GM19025 (cell line): ENCODE measurements around the gene CREG2.

Experiments used
- ATAC-seq: cut with Tn5 transposase; IDR thresholded peaks from one replicate; pipeline ENCODE4 v1.9.1; 2021; ENCODE audit warnings: mild to moderate bottlenecking, low read depth, moderate library complexity; ENCODE audit not compliant: unreplicated experiment

Gene CREG2

DNA sequence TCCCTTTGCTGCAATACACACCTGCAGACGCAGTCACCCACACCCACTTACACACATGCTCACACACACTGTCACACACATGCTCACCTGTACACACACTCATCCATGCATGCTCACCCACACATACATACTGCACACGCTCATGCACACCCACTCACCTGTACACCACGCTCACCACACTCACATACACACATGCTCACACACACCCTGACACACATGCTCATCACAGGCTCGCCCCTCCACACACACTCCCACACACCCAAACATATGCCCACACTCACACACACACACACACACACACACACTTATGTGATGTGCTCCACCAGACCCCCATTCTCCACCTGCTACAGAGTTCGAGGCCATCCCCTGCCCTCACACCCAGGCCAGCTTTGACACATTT is 22.8 kb upstream of the CREG2 start:
- ATAC-seq: no peak

DNA sequence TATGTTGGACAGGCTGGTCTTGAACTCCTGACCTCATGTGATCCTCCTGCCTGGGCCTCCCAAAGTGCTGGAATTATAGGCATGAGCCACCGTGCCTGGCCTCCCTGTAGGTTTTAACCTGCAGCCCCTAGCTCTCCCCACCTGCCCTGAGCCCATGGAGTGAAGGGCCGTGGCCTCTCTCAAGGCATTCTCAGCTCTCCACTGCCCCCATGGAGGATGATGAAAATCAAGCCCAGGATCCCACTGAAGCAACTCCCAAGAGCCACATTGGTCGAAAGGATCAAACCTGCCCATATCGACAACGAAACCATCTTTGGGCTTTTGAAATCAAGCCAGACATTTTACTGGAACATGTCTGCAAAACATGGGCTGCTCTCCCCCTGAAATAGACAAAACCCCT is 22.4 kb upstream of the CREG2 start:
- no peak for ATAC-seq

DNA sequence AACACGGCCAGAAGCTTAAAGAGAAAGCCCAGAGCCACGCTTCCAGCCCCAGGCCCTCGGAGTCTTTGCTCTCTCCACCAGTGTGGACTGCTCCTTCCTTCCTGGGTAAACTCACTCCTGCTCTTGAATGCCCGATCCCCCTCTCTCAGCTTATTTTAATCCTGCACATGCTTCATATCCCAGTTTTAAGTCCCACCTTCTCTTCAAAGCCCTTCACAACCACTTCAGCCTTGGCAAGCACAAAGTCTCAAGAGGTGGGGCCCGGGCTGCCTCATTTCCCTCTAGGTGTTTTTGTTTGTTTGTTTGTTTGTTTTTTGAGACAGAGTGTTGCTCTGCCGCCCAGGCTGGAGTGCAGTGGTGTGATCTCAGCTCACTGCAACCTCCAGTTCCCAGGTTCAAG is 21.6 kb upstream of the CREG2 start:
- ATAC-seq: no peak

DNA sequence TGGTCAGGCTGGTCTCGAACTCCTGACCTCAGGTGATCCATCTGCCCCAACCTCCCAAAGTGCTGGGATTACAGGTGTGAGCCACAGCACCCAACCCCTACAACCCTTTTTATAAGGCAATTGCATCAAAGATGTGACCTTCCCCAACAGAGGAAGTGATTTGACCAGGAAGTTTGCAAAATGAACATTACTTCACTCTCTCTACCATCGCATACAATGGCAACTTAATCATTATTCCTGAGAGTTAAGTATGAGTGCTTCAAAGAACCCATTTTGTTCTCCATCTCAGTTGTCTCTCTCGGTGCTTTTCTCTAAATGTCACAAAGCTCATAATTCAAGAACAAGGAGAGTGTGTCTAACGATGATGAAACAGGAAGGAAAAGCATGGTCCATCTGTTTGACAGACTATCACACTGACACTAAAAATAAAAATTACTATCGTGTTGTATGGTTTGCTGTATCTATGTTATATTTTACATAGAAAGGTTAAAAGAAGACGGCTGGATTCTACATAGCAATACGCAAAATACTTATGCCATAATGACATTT is 18.1 kb upstream of the CREG2 start:
- ATAC-seq: no peak

DNA sequence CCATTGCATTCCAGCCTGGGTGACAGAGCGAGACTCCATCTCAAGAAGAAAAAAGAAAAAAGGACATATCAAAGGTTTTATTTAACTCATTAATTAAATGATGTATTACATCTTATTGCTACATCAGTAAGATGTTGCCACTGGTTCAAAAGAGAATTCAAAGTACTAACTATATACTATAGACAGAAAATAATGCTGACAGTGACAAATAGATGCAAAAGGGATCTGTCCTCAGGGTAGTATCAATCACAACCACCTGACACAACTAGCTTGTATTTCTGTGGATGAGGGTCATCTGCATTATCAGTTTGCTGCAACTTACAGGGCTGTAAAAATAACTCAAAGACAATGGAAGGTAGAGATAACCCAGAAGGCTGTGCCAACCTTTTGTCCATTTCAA is 16.4 kb upstream of the CREG2 start:
- no peak for ATAC-seq

DNA sequence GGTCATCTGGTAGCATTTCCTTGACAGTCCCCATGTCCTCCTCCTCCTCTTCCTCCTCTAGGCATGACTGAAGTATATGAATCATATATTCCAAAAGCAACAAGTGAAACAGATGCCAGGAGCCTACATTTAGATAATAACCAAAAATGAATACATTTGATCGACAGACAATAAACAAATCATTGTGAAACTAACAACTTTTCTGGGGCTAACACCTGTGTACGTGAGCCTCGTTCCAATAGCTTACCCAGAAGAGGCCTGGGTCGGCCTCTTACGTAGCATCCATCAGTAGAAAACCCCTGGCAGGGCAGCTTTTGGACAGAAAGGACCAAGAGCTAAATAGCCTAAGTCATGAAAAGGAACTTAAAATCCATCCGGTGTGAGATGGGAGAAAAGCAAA is 15.3 kb upstream of the CREG2 start:
- ATAC-seq: no peak

DNA sequence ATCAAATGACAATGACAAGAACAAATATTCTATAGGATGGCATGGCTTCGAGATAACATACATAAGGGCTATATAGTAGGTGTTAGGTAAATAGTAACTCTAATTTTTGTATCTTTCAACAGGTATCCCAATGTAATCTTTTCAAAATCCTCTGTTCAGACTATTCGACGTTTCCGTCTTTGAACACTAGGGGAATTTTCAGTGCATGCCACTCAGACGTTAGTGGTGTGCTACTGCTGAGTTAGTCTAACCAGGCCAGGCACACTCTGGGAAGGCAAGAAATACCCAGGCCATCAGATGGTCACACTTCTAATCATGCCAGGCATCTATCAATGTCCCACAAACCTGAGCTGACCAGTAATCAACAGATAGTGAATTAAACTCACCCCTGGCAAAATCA is 14.6 kb upstream of the CREG2 start:
- ATAC-seq: no peak

DNA sequence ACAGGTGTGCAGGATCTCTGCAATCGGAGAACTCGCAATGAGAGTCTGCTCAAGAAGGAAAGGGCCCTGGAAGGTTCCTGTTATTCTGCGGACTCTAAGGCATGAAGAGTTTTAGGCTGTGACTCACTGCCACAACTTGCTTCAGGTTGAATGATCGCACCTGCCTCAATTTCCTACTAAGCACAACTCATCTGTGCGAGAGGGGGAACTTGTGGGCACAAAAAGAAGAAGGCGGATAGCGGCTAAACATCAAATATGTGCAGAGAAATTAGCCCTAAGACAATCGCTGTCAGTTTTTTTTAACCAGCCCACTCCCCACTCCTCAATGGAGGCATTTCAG is 14.0 kb upstream of the CREG2 start:
- no peak for ATAC-seq

DNA sequence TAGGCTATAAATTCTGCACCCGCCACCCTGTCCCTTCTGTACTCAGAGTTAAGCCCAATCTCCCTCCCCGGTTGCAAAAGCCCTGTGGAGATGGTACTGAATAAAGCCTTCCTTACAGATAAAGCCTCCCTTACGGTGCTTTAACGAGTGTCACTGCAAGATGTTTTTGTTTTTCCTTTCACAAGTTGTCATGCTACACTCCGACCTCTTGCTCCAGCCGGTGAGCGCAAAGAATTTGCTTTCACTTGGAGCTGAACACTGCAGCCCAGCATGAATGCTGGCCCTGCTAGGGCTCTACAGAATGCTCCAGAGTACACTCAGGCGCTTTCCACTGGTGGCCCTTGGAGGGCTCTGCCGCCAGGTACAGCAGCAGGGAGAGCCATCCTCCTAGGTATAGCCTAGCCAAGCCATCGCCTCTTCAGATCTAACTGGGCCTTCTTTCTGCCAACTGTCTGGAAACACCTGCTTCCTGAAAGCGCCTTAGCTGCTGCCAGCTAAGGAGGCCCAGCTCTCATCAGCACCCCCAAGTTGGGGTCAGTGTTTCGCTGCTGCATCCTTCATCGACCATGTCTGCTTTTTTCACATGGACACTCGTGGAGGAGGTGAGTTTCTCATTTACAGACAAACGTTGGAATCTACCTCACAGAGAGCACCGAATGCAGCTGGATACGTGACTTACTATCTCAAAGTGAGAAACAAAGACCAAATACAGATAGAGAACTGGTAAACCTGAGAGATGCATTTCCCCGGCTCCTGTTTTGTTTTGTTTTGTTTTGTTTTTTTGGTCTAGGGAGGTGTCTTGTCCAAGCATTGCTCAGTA is 13.4 kb upstream of the CREG2 start:
- ATAC-seq: no peak

DNA sequence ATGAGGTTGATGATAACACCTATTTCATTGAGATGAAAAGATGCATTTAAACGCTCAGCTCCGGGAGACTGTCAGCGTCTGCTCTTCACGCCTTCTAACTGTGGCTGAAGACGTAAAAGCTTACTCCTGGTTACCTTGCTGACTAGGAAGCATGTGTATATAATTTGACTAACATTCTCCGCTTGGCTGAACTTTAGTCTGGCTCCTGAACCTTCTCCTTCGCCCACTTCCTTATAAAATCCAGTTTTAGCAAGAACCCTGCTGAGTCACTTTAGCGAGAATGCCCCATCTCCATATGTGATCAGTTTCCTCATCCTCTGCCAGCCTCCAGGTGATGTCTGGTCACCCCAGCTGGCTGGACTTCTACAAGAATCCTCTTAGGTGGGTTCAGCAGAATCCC is 12.7 kb upstream of the CREG2 start:
- no peak for ATAC-seq

DNA sequence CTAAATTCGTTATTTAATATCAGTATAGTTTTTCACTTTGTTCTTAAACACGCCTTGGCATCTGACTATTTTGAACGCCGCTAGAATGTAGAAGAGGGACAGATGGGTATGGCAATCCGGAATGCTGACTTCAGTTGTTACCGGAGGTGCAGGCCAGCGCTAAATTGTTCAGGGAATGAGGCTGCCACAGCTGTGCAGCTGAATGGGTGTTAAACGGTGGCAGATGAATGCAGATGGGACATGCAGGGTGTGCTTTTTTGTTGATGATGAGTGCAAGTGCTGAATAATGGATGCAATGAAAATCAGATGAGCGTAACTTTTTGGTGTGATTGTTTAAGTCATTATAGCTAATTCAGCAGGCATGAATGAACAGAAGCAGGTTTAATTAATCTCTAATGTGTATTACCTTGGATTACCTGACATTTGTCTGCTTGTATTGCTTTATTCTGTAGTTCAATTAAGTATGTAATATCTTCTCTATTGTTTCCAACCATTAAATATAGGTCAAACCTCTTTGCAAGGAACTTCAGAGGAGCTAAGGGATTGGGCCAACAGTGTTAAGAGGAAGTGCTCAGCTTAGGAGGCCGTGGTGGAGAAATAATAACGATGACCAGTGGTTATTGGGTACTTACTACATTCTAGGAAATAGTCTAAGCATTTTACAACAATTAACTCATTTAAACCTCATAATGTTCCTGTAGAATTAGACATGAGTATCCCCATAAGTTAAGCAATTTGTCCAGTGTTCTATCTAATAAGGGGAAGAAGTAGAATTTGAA is 11.9 kb upstream of the CREG2 start:
- ATAC-seq: no peak

DNA sequence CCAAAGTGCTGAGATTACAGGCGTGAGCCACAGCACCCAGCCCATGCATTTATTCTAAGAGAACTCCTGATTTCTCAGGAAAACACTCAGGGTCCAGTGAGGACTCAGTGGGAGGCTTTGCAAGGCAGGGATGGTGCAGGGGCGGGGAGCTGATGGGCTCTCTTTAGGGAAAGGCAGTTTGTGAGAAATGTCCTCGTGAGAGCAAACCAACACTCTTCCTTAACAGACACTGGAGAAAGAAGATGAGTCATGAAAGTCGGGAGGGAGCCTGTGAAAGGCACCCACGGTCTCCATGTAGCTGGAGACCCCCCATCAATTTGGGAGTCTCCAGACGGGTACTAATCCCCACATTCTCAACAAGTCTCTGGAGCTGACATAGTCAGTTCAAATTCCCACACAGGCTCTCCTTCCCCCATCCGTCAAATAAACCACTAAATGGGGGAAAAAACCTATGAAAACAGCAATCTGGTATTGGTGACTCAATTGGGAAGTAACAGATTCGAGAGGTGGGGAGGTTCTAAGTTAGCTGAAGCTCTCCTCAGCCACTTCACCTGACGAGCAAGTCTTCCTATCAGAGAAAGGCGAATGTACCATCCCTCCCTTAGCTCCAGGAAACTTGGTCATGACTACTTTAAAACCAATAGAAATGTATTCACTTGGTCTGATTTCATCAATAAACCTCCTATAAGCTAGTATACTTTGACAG is 11.0 kb upstream of the CREG2 start:
- ATAC-seq: no peak

DNA sequence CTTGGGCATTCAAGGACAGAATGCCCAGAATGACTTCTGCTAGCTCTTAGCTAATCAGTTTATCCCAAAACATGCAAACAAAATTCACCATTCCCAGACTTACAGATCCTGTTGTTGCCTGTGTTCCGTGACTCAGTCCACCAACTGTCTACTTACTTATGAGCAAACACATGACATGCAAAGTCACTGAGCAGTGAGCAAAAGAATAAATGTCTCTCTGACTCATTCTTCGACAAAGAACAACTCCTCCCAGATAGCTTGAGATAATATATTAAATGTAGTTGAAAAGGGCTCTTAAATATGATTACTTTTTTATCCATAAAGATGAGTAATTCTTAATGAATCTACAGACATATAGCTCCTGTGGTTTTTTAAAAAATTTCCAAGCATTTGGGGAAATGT is 9.0 kb upstream of the CREG2 start:
- ATAC-seq: no peak

DNA sequence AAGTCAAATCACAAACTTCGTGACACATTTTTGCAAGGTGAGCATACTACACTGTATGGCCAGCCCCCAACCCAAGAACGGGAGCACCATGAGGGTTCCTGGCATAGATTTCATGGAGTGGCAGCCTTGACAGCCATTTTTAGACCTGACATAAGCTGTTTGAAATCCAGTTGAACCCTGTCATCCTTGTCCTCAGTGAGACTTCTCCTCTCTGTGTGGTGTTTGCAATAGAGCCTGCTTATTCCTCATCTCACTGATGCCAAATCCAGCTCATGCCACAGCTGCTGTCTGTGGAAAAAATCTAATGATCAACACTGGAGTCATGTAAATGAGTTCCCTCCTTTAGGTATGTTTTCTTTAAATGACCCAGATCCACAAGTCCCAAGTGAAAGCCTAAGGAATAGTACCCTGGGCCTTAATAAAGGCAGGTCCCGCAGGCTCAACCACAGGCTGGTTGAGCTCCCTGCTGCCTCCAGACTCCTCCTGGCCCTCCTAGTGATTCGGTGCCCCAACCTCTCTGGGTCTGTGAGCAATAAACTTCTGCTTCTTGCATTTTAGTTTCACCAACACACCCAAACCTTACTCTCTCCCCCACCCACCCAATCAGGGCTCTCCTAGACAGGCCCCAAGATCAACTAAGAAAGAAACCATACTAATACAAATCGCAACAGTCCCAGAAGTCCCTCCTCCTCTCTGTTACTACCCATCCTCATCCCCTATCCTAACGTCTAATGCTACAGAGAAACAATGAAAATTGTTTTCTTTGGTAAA is 8.4 kb upstream of the CREG2 start:
- ATAC-seq: no peak

DNA sequence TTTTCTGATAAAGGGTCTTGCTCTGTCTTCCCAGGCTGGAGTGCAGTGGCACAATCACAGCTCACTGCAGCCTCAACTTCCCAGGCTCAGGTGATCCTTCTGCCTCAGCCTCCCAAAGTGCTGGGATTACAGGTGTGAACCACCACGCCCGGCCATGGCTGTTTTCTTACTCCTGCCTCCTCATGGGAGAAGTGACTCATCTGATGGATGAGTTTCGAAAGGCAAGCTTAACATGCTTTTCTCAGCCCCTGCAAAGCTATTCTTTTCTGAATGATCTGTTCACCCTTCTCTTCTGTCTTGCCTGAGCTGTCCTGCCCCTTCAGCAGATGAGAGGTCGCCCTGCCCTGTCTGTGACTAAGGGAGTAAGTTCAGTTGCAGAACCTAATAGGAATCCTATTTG is 929 bp upstream of the CREG2 start:
- no peak for ATAC-seq

DNA sequence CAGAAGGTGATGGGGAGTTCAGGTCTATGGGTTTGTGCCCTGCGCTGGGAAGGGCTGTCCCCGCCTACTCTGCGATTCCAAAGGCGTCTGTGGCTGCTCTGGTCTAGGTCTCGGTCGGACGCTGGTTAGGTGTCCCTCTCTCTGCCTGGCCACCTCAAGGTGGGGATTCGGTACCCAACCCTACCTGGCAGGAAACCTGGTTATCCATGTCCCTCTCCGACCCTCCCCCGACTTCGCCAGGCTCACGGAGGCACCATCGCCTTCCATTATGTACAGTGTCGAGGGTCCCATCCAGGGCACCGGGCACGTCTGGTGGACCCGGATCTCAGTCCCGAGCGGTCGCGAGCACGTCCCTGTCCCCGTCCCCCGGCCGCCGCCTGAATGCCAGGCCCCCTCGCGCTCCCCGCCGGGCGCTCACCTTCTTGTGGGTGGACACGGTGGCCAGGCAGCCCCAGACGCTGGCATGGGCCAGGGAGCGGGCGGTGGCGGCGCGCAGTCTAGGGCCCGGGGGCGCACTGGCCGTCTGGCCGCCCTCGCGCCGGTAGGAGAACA is 628 bp downstream of the CREG2 start:
- ATAC-seq: no peak

DNA sequence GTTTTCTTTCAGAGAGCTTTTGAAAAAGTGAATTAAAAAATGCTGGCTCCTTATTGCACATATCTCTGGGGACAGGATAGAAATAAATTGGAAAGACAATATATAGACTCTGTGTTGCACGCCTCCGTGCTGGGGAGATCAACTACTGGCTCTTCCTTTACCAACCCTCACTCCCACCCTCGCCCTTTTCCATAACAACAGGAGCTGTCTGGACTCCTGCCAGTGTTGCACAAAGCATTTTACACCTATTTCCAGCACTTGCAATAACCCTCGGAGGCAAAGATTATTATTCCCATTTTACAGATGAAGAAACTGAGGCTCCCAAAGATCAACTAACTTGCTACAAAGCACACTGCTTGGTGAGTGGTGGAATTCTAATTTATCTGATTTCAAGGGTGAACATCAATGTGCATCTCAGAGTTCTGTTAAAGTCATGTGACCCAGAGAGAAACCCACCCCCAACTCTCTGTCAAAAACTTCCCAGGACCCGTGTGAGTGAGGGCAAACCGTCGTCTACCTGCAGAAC is 4.2 kb downstream of the CREG2 start:
- no peak for ATAC-seq

DNA sequence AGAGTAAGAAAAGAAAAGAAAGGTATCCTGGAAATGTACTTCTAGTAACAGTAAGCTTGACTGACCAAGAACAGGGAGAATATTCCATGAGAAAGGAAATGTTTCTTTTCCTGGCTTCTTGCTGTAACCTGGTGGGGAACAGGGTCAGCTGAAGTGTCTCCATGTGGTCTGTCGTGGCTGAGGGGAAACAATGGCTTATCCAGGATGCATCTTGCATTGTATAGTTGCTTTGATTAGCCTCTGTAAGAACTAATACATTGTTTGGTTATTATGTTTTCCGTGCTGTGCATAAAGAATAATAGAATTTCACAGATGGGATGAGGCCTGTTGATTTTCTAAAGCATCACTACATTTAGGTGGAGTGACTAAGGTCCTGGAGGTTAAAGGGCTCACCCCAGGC is 4.9 kb downstream of the CREG2 start:
- ATAC-seq: no peak

DNA sequence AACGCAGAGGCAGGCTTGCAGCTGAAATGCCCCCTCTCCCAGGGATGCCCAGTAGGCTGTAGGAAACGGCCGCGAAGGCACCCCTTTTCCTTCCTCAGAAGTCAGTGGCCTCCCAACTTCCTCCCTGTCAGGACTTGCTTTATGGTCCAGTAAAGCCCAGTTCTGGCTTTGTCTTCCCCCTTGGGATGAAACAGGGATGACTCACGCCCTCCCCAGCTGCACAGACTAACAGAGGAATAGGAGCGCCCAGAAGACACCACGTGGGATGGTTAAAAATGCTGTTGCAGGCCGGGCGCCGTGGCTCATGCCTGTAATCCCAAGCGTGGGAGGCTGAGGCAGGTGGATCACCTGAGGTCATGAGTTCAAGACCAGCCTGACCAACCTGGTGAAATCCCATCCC is 6.9 kb downstream of the CREG2 start:
- ATAC-seq: no peak

DNA sequence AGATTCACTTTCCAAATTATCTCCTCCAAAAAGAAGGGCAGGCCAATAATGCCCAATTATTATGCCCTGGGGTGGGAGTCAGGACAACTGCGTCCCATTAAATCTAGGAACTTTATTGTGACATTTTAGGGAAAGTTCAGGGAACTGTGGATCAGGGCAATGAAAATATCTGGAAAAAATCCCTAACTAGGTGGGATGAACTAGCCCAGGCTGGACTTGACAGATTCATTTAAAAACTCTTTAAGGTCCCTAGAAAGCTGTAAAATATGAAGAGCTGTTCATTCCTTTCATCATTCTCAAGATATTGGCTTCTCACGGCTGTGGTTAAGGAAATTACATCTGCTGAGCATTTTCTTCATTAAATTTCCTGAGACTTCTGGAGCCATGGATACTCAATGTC is 8.2 kb downstream of the CREG2 start:
- ATAC-seq: no peak
